Osteoblast (primary cell): Measurements from ENCODE around the gene MYL5. TPM values are rescaled to one million over a fixed set of nuclear protein-coding genes. Genes with fewer than 3 reads are reported as not detected.

Source experiments
- DNase-seq: peaks from one replicate; pipeline ENCODE4 v3.0.0; 2011; ENCODE audit warnings: low spot score, mixed read lengths; ENCODE audit not compliant: insufficient read length; ENCODE audit errors: missing footprints
- H2AFZ ChIP-seq: 2 replicates; pipeline ENCODE4 v1.6.0; 2011; ENCODE audit warnings: mild to moderate bottlenecking, low read length
- H3K27ac ChIP-seq: 2 replicates; pipeline ENCODE4 v1.5.1; 2011; ENCODE audit warnings: mild to moderate bottlenecking, low read depth, low read length, moderate library complexity
- H3K27me3 ChIP-seq: 2 replicates; pipeline ENCODE4 v1.6.0; 2012; ENCODE audit warnings: mild to moderate bottlenecking, control low read depth, inconsistent platforms, low read length, moderate library complexity; ENCODE audit not compliant: insufficient read depth
- H3K36me3 ChIP-seq: 2 replicates; pipeline ENCODE4 v1.5.1; 2011; ENCODE audit warnings: mild to moderate bottlenecking, low read length, control low read depth, moderate library complexity; ENCODE audit not compliant: insufficient read depth
- H3K4me1 ChIP-seq: 2 replicates; pipeline ENCODE4 v1.5.1; 2011; ENCODE audit warnings: mild to moderate bottlenecking, low read length, control low read depth, moderate library complexity; ENCODE audit not compliant: insufficient read depth
- H3K4me2 ChIP-seq: 2 replicates; pipeline ENCODE4 v1.6.0; 2011; ENCODE audit warnings: mild to moderate bottlenecking, low read length; ENCODE audit not compliant: insufficient read depth
- H3K4me3 ChIP-seq: fragments of 200-600 bp; sonication (generic); 3 replicates; pipeline ENCODE4 v1.5.1; 2012; ENCODE audit warnings: mild to moderate bottlenecking, low read length, inconsistent platforms; ENCODE audit not compliant: insufficient read depth
- H3K79me2 ChIP-seq: 2 replicates; pipeline ENCODE4 v1.6.0; 2012; ENCODE audit warnings: mild to moderate bottlenecking, low read length, control low read depth, inconsistent platforms; ENCODE audit not compliant: insufficient read depth
- H3K9me3 ChIP-seq: 2 replicates; pipeline ENCODE4 v1.5.1; 2011; ENCODE audit warnings: low read depth, low read length, control low read depth
- H4K20me1 ChIP-seq: 2 replicates; pipeline ENCODE4 v1.6.0; 2012; ENCODE audit warnings: mild to moderate bottlenecking, low read length, control low read depth; ENCODE audit not compliant: insufficient read depth
- CTCF ChIP-seq: IDR thresholded peaks from 2 replicates; pipeline ENCODE4 v1.5.1; 2011; ENCODE audit warnings: mild to moderate bottlenecking, low read depth, low read length, moderate library complexity; ENCODE audit errors: extremely low read depth
- total RNA-seq: library from RNA; depleted of rRNA; stranded (reverse); fragments of >200 nt; gene quantifications from 2 replicates; pipeline ENCODE4 v1.2.3, GENCODE V29; 2012

The MYL5 gene
- total RNA-seq, 1 donor, result 22.8 TPM

DNA sequence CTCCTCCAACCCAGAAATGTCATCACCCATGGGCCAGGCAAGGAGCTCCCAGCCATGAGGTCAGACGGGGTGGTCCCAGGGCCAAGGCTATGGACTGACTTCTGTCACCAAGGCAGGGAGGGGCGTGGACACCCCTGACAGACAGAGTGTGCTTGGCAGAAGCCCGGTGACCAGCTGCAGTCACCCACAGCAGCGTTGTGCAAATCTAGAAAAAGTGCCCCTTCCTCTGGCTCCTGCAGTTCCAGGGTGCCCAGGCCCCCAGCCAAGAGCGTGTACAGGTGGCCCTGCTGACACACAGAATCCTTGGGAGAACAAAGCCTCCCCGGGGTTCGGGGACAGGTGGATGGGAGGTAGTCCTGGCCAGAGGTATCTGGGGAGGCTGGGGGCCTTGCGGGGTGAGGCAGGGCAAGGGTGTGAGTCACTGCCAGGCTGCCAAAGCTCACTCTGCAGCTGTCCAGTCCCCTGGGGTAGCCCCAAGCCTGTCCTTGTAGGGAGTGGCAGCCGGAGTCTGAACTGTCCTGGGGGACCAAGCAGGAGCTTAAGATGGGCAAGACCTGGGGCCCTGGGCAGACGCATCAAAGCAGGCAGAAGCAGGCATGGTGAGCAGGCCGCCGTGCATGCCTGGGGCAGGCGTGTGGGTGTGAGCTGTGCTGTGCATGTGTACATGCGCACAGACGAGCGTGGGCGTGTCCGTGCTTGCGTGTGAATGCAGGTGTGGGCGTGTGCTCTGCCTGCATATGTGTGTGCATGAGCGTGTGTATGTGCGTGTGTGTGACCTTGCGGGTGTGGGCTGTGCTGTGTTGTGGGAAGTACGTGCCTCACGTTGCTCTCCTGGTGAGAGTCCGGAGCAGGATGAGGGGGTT is 3.3 kb downstream of the MYL5 start:
- Histone ChIP-seq H4K20me1 (peaks cover 10% of the 10 kb centered on the region), H2AFZ (no peak overlapping the region), H3K9me3 (no peaks in the 10 kb centered on the region), H3K27me3 (no peaks in the 10 kb centered on the region), H3K27ac (no peak overlapping the region), H3K4me3 (no peak overlapping the region), H3K36me3 (peaks cover under 1% of the 10 kb centered on the region), H3K4me1 (peaks cover 25% of the 10 kb centered on the region), H3K4me2 (no peak overlapping the region), H3K79me2 (peaks cover 24% of the 10 kb centered on the region)
- TF ChIP-seq CTCF, result no peak
- DNase-seq, result no peak

GRCh38 chr4:678331-679103 is 4.2 kb downstream of the MYL5 start:
- H2AFZ ChIP-seq, result no peak overlapping the region
- no peak for DNase-seq
- H3K79me2 ChIP-seq, result peaks cover 19% of the 10 kb centered on the region
- no peaks in the 10 kb centered on the region for H3K9me3 ChIP-seq
- no peaks in the 10 kb centered on the region for H3K36me3 ChIP-seq
- no peak for TF ChIP-seq CTCF
- H3K27ac ChIP-seq, result no peak overlapping the region
- H3K27me3 ChIP-seq, result no peaks in the 10 kb centered on the region
- H3K4me3 ChIP-seq, result no peak overlapping the region
- H3K4me2 ChIP-seq, result no peak overlapping the region
- H4K20me1 ChIP-seq, result peaks cover 11% of the 10 kb centered on the region
- peaks cover 19% of the 10 kb centered on the region for H3K4me1 ChIP-seq

DNA sequence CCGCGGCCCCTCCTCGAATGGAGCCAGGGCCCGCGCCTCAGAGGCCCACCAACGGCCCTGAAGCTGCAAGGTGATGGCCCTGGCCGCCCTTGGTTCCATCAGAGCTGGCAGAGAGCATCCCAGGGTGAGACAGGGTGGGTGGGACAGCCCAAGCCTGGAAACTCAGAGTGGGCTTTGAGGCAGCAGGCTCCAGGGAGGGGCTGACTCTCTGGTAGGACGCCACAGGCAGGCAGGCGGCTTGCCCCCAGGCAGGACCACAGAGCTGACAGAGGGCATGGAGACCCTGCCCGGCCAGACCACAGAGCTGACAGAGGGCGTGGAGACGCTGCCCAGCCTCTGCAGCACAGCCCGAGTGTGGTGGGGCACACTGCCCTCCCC is 4.8 kb downstream of the MYL5 start:
- DNase-seq, result no peak
- Histone ChIP-seq H2AFZ (no peak overlapping the region), H3K4me2 (no peak overlapping the region), H3K4me1 (peaks cover 19% of the 10 kb centered on the region), H3K27ac (no peak overlapping the region), H3K9me3 (no peaks in the 10 kb centered on the region), H3K79me2 (peaks cover 17% of the 10 kb centered on the region), H3K36me3 (no peaks in the 10 kb centered on the region), H3K27me3 (no peaks in the 10 kb centered on the region), H4K20me1 (peaks cover 11% of the 10 kb centered on the region), H3K4me3 (no peak overlapping the region)
- no peak for TF ChIP-seq CTCF

DNA sequence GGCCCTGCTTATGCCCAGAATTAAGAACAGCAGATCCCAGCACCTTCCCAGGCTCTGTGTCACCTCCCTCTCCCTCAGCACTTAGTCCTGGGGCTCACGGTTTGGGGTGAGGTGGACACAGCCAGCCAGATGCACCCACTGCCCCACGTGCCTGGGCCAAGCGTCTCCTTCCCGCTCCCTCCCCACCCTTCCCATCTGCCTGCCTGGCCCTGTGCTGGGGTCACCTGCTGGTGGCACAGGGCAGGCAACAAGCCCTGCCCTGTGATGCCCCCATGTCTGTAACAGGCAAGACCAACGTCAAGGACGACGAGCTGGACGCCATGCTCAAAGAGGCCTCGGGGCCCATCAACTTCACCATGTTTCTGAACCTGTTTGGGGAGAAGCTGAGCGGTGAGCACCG is 5.3 kb downstream of the MYL5 start:
- peaks cover 11% of the 10 kb centered on the region for H4K20me1 ChIP-seq

More for the DNA sequence above, 5.3 kb downstream of the MYL5 start:
- no peak for TF ChIP-seq CTCF
- Histone ChIP-seq H3K4me1 (peaks cover 19% of the 10 kb centered on the region), H3K9me3 (no peaks in the 10 kb centered on the region), H3K27me3 (no peaks in the 10 kb centered on the region), H3K4me2 (no peak overlapping the region), H3K27ac (no peak overlapping the region), H2AFZ (no peak overlapping the region), H3K79me2 (peaks cover 14% of the 10 kb centered on the region), H3K36me3 (no peaks in the 10 kb centered on the region), H3K4me3 (no peak overlapping the region)
- DNase-seq, result no peak
